Aorta (tissue), 5 donors: ENCODE data around the gene TMEM140. TPM values are rescaled to one million over a fixed set of nuclear protein-coding genes. Genes with fewer than 3 reads are reported as not detected.
A peak's percentile ranks its signal among the peaks of the same experiment; 100 is the strongest.

Experiments used
- ATAC-seq: fragments of 200-7000 bp; cut with Tn5 transposase; one replicate; pipeline ENCODE4 v1.9.1; 2022; ENCODE audit warnings: moderate library complexity; ENCODE audit not compliant: low FRiP score
- DNase-seq, 2 donors: peaks; one replicate each; pipeline ENCODE4 v3.0.0-alpha.2; 2020
- H3K27ac ChIP-seq, 2 donors: one replicate each; pipeline ENCODE4 v1.5.1; 2013; ENCODE audit warnings: low read length in 2 of 2, mild to moderate bottlenecking in 2 of 2, moderate library complexity in 2 of 2, control low read depth in 1 of 2, inconsistent platforms in 1 of 2, low read depth in 1 of 2
- H3K27me3 ChIP-seq, 2 donors: one replicate each; pipeline ENCODE4 v1.6.1; 2013; ENCODE audit warnings: control low read depth in 1 of 2, low read length in 1 of 2, mild to moderate bottlenecking in 1 of 2, moderate library complexity in 1 of 2; ENCODE audit not compliant: insufficient read depth in 2 of 2, control insufficient read depth in 1 of 2
- H3K36me3 ChIP-seq, 2 donors: one replicate each; pipeline ENCODE4 v1.6.1; 2013; ENCODE audit warnings: control low read depth in 1 of 2, low read length in 1 of 2, mild to moderate bottlenecking in 1 of 2; ENCODE audit not compliant: insufficient read depth in 2 of 2, control insufficient read depth in 1 of 2
- H3K4me1 ChIP-seq, 2 donors: one replicate each; pipeline ENCODE4 v1.6.1; 2013; ENCODE audit warnings: low read length in 2 of 2, control low read depth in 1 of 2, mild to moderate bottlenecking in 1 of 2, moderate library complexity in 1 of 2; ENCODE audit not compliant: insufficient read depth in 2 of 2, control insufficient read depth in 1 of 2
- H3K4me3 ChIP-seq, 2 donors: one replicate each; pipeline ENCODE4 v1.5.1; 2013; ENCODE audit warnings: low read length in 2 of 2, control low read depth in 1 of 2, mild to moderate bottlenecking in 1 of 2
- H3K9me3 ChIP-seq: one replicate; pipeline ENCODE4 v1.6.1; 2013; ENCODE audit warnings: mild to moderate bottlenecking, low read length; ENCODE audit not compliant: control insufficient read depth
- WGBS, 2 donors: extraction: QIAGEN DNeasy Blood & Tissue Kit; methylation state at CpG; one replicate each; pipeline ENCODE4 v1.1.7; 2013; 5-methylcytosine and 5-hydroxymethylcytosine counted together
- intact Hi-C, 2 donors: fragments of 100-400 bp; cut with DNase I; formaldehyde crosslinking; loops; one replicate each; pipeline versions ENCODE4 v1.14.2 to v1.15.0; 2022
- polyA plus RNA-seq, 2 donors: library from polyadenylated mRNA; stranded (reverse); fragments of 200-250 nt; gene quantifications; one replicate each; pipeline ENCODE4 v1.2.3, GENCODE V29; 2013
- total RNA-seq, 2 donors: library from RNA; stranded (reverse); fragmentation: NEBNext Ultra II Directional; extraction: Animal tissue kit (Norgen Biotek cat#: 25700); gene quantifications; one replicate each; pipeline ENCODE4 v1.2.1, GENCODE V29; 2021
- donor health status: healthy with polysubstance abuse.
- donor health status: Bipolar disorder and iron deficiency.
- donor health status: DM: no; HTN: no; CAD: no.
- donor health status: DM: no; HTN: no; CAD: no.
- donor health status: DM: yes; HTN: yes; CAD: no.

Gene TMEM140
- total and polyA plus RNA-seq, 4 donors = 10.9 to 32.4 (median 16.5) TPM

- no peak overlapping the region for H3K27ac ChIP-seq
- 79 to 83% methylated on average over 6 of the region's 6 CpGs for WGBS, 2 donors
These were observed 3.7 kb downstream of the TMEM140 start for GRCh38 chr7:135151533-135151932.

GRCh38 chr7:135152442-135152841 is 4.6 kb downstream of the TMEM140 start:
- Histone ChIP-seq H3K4me3 (no peak overlapping the region), H3K27ac (no peak overlapping the region), H3K27me3 (no peaks in the 10 kb centered on the region), H3K36me3 (no peaks in the 10 kb centered on the region), H3K9me3 (peaks cover 2% of the 10 kb centered on the region), H3K4me1 (no peaks in the 10 kb centered on the region)
- intact Hi-C loops = no loop called here
- 55 to 100% methylated on average over 1 of the region's 1 CpG for WGBS, 2 donors
- DNase-seq (no peak), ATAC-seq (no peak)

More at GRCh38 chr7:135151533-135151932, 3.7 kb downstream of the TMEM140 start:
- Histone ChIP-seq H3K4me3 (no peak overlapping the region), H3K9me3 (peaks cover 2% of the 10 kb centered on the region), H3K36me3 (no peaks in the 10 kb centered on the region), H3K4me1 (no peaks in the 10 kb centered on the region), H3K27me3 (no peaks in the 10 kb centered on the region)
- DNase-seq = peak in 1 of 2 donors; percentile 58
- no peak for ATAC-seq
- intact Hi-C loops = no loop called here

GRCh38 chr7:135154734-135155133 is 6.9 kb downstream of the TMEM140 start:
- peaks cover 0 to 4% of the 10 kb centered on the region in 2 donors for H3K4me1 ChIP-seq
- no peaks in the 10 kb centered on the region for H3K27me3 ChIP-seq
- H3K27ac ChIP-seq = no peak overlapping the region
- no peak overlapping the region for H3K4me3 ChIP-seq
- no peaks in the 10 kb centered on the region for H3K36me3 ChIP-seq
- DNase-seq = no peak
- intact Hi-C loops = no loop called here
- no peak for ATAC-seq
- peaks cover 2% of the 10 kb centered on the region for H3K9me3 ChIP-seq
- WGBS, 2 donors = 68 to 88% methylated on average over 1 of the region's 1 CpG

- H3K36me3 ChIP-seq = no peaks in the 10 kb centered on the region
- no peak overlapping the region for H3K27ac ChIP-seq
- DNase-seq (no peak), ATAC-seq (no peak)
- WGBS, 2 donors = 89 to 100% methylated on average over 1 of the region's 1 CpG
- H3K9me3 ChIP-seq = peaks cover 2% of the 10 kb centered on the region
- H3K27me3 ChIP-seq = no peaks in the 10 kb centered on the region
- intact Hi-C loops = no loop called here
- no peak overlapping the region for H3K4me3 ChIP-seq
- peaks cover 0 to 9% of the 10 kb centered on the region in 2 donors for H3K4me1 ChIP-seq
These were observed 8.4 kb downstream of the TMEM140 start for GRCh38 chr7:135156290-135156689.

- no peaks in the 10 kb centered on the region for H3K36me3 ChIP-seq
- peaks cover 2% of the 10 kb centered on the region for H3K9me3 ChIP-seq
- H3K4me1 ChIP-seq = peaks cover 0 to 9% of the 10 kb centered on the region in 2 donors
- DNase-seq (no peak), ATAC-seq (no peak)
- no peaks in the 10 kb centered on the region for H3K27me3 ChIP-seq
- H3K4me3 ChIP-seq = no peak overlapping the region
- 94 to 98% methylated on average over 1 of the region's 1 CpG for WGBS, 2 donors
- intact Hi-C loops = no loop called here
- H3K27ac ChIP-seq = no peak overlapping the region
These were observed 10.3 kb downstream of the TMEM140 start for GRCh38 chr7:135158141-135158655.

GRCh38 chr7:135158874-135159273 is 11.0 kb downstream of the TMEM140 start:
- Histone ChIP-seq H3K36me3 (no peaks in the 10 kb centered on the region), H3K27me3 (no peaks in the 10 kb centered on the region), H3K4me1 (peaks cover 0 to 9% of the 10 kb centered on the region in 2 donors), H3K9me3 (peaks cover 2% of the 10 kb centered on the region), H3K27ac (peak overlapping the region in 1 of 2 donors; percentile 53), H3K4me3 (no peak overlapping the region)
- ATAC-seq = no peak
- WGBS, 2 donors = 24 to 29% methylated on average over 6 of the region's 6 CpGs
- intact Hi-C loops = no loop called here
- DNase-seq = no peak

- Histone ChIP-seq H3K4me3 (no peak overlapping the region), H3K27me3 (no peaks in the 10 kb centered on the region), H3K9me3 (peaks cover 2% of the 10 kb centered on the region), H3K27ac (no peak overlapping the region), H3K36me3 (no peaks in the 10 kb centered on the region), H3K4me1 (peaks cover 0 to 9% of the 10 kb centered on the region in 2 donors)
- WGBS, 2 donors = 86 to 92% methylated on average over 2 of the region's 2 CpGs
- DNase-seq (no peak), ATAC-seq (no peak)
- intact Hi-C loops = loop anchor here in 1 of 2 donors (10.0 kb wide), 1 partner anchor 375 kb away; no protein-coding TSS in a partner anchor
These were observed 11.7 kb downstream of the TMEM140 start for GRCh38 chr7:135159359-135160085.

GRCh38 chr7:135160098-135160857 is 12.4 kb downstream of the TMEM140 start:
- peaks cover 0 to 9% of the 10 kb centered on the region in 2 donors for H3K4me1 ChIP-seq

More at GRCh38 chr7:135160098-135160857, 12.4 kb downstream of the TMEM140 start:
- 75 to 77% methylated on average over 5 of the region's 5 CpGs for WGBS, 2 donors
- no peak overlapping the region for H3K4me3 ChIP-seq
- DNase-seq = no peak
- peak overlapping the region in 1 of 2 donors; percentile 71 for H3K27ac ChIP-seq
- peak; percentile 27 for ATAC-seq
- no peaks in the 10 kb centered on the region for H3K36me3 ChIP-seq
- peaks cover 2% of the 10 kb centered on the region for H3K9me3 ChIP-seq
- H3K27me3 ChIP-seq = no peaks in the 10 kb centered on the region
- intact Hi-C loops = loop anchor here in 1 of 2 donors (10.0 kb wide), 1 partner anchor 375 kb away; no protein-coding TSS in a partner anchor
